AG08395 (cell line): Measurements from ENCODE around the gene RUNX1.
A peak's percentile ranks its signal among the peaks of the same experiment; 100 is the strongest.

ENCODE experiments used
- DNase-seq: peaks from one replicate; pipeline ENCODE4 v3.0.0; 2012; ENCODE audit warnings: mixed read lengths, low spot score

Gene RUNX1

GRCh38 chr21:34923626-34924025 lies 125.5 kb downstream of the RUNX1 start:
- DNase-seq, result no peak

GRCh38 chr21:34923202-34923601 lies 125.9 kb downstream of the RUNX1 start:
- no peak for DNase-seq

- no peak for DNase-seq
These were observed 126.6 kb downstream of the RUNX1 start for GRCh38 chr21:34922479-34922878.

- DNase-seq, result no peak
These were observed 128.0 kb downstream of the RUNX1 start for GRCh38 chr21:34921151-34921550.

GRCh38 chr21:34919406-34919805 lies 129.7 kb downstream of the RUNX1 start:
- DNase-seq, result no peak

- peak; percentile 70 for DNase-seq
These were observed 132.7 kb downstream of the RUNX1 start for GRCh38 chr21:34916446-34916845.

- peak; percentile 54 for DNase-seq
These were observed 133.7 kb downstream of the RUNX1 start for GRCh38 chr21:34915364-34915841.

- DNase-seq, result no peak
These were observed 134.9 kb downstream of the RUNX1 start for GRCh38 chr21:34914239-34914638.

- DNase-seq, result peak; percentile 57
These were observed 135.3 kb downstream of the RUNX1 start for GRCh38 chr21:34913811-34914210.

- no peak for DNase-seq
These were observed 136.8 kb downstream of the RUNX1 start for GRCh38 chr21:34912022-34912945.

- DNase-seq, result no peak
These were observed 137.7 kb downstream of the RUNX1 start for GRCh38 chr21:34911360-34911759.

GRCh38 chr21:34910396-34910795 lies 138.7 kb downstream of the RUNX1 start:
- no peak for DNase-seq

- DNase-seq, result no peak
These were observed 139.4 kb downstream of the RUNX1 start for GRCh38 chr21:34909492-34910292.

GRCh38 chr21:34908419-34909055 lies 140.6 kb downstream of the RUNX1 start:
- DNase-seq, result no peak

- DNase-seq, result no peak
These were observed 141.4 kb downstream of the RUNX1 start for GRCh38 chr21:34907461-34908418.

- no peak for DNase-seq
These were observed 142.7 kb downstream of the RUNX1 start for GRCh38 chr21:34906401-34906800.

- no peak for DNase-seq
These were observed 143.9 kb downstream of the RUNX1 start for GRCh38 chr21:34905218-34905537.

GRCh38 chr21:34904526-34905217 lies 144.4 kb downstream of the RUNX1 start:
- no peak for DNase-seq

- DNase-seq, result peak; percentile 36
These were observed 148.7 kb downstream of the RUNX1 start for GRCh38 chr21:34900376-34900775.

- DNase-seq, result no peak
These were observed 149.3 kb downstream of the RUNX1 start for GRCh38 chr21:34899760-34900159.

- DNase-seq, result no peak
These were observed 149.8 kb downstream of the RUNX1 start for GRCh38 chr21:34899302-34899701.
